Measurements from ENCODE around the gene ADAMTS2. TPM values are rescaled to one million over a fixed set of nuclear protein-coding genes. Genes with fewer than 3 reads are reported as not detected.
"Not testable (repeated sequence)": the region's sequence is repeated elsewhere in the genome, so short reads cannot be mapped to it uniquely, and the experiment has no call there.

The ADAMTS2 gene
- total and polyA plus RNA-seq, 2 of the 8 experiments (the other 6 are each of a cell fraction or from before 2014, with no cell fraction given) = 6.6 to 7.3 TPM

DNA sequence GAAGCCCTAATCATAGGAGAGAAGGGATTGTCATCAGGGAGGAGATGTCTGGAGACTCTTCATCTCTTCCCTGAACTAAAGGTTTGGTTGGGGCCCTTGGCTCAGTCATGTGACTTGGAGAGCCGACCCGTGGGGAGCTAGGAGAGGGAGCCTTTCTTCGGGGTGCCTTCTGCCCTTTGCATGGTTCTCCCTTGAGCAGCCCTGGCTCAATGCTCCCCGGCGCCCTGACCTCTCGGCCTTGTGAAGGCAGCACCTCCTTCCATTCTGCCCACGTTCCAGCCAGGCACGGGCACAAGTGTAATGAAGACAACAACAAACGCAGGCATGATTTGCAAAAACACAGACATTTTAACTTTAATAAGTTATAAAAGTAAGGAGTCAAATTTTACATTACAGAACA lies 234.7 kb downstream of the ADAMTS2 start (continued):
- TF ChIP-seq CBX5 (IDR thresholded peaks at IDR 0.05; ENCODE audit: low read depth, low read length) (no peak), CEBPB (IDR thresholded peaks at IDR 0.05; ENCODE audit: low read depth, low read length) (no peak), TCF12 (IDR thresholded peaks at IDR 0.05; ENCODE audit: low read depth, low read length) (no peak), ASH2L (IDR thresholded peaks at IDR 0.05; ENCODE audit: low read length) (no peak), YY1 (IDR thresholded peaks at IDR 0.05; ENCODE audit: low read depth, low read length) (no peak), RNF2 (IDR thresholded peaks at IDR 0.05; ENCODE audit: borderline replicate concordance, low read depth, low read length, missing control alignments, poor library complexity, severe bottlenecking) (no peak)

DNA sequence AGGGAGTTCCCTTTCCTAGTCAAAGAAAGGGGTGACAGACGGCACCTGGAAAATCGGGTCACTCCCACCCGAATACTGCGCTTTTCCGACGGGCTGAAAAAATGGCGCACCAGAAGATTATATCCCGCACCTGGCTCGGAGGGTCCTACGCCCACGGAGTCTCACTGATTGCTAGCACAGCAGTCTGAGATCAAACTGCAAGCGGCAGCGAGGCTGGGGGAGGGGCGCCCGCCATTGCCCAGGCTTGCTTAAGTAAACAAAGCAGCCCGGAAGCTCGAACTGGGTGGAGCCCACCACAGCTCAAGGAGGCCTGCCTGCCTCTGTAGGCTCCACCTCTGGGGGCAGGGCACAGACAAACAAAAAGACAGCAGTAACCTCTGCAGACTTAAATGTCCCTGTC lies 244.0 kb downstream of the ADAMTS2 start:
- peaks cover 26% of the 10 kb centered on the region in 2 experiments for H3K9me3 ChIP-seq (ENCODE audit: insufficient read depth in 2 of 2, low read depth in 1 of 2, low read length in 1 of 2)
- H3K9ac ChIP-seq (replicated peaks in 1 of 4; ENCODE audit: extremely low read depth in 1 of 4, low read depth in 3 of 4, low read length in 3 of 4); H2BK120ac ChIP-seq (replicated peaks; ENCODE audit: low read depth, low read length); POLR2A ChIA-PET (ENCODE audit: partially characterized antibody); H4K8ac ChIP-seq (ENCODE audit: extremely low read depth, insufficient read depth, low read length); H3K23ac ChIP-seq (ENCODE audit: insufficient read length); H2BK20ac ChIP-seq (ENCODE audit: low read length); H2BK15ac ChIP-seq (ENCODE audit: low read length); H4K5ac ChIP-seq (ENCODE audit: insufficient read length, low read depth, low read length); FAIRE-seq; CTCF ChIA-PET (ENCODE audit: partially characterized antibody); H2AK5ac ChIP-seq (ENCODE audit: low read depth, low read length); DNase-seq (ENCODE audit: low read depth in 1 of 2, low spot score in 2 of 2); H3K4ac ChIP-seq (replicated peaks; ENCODE audit: insufficient read length, low read depth, low read length); H3K56ac ChIP-seq (replicated peaks; ENCODE audit: insufficient read length, low read depth, low read length); H2BK12ac ChIP-seq (ENCODE audit: low read depth, low read length); H3K4me2 ChIP-seq (ENCODE audit: insufficient read depth in 1 of 2, low read depth in 2 of 2, low read length in 2 of 2); H3K14ac ChIP-seq (ENCODE audit: insufficient read length); H3K4me1 ChIP-seq (replicated peaks in 1 of 4; ENCODE audit: control insufficient read depth in 3 of 4, insufficient read depth in 4 of 4, low read length in 3 of 4); H3K23me2 ChIP-seq (ENCODE audit: low read depth, low read length); H3K79me2 ChIP-seq (ENCODE audit: control insufficient read depth in 1 of 2, insufficient read depth in 2 of 2, low read length in 2 of 2); H2BK5ac ChIP-seq (ENCODE audit: low read depth, low read length); H3K27me3 ChIP-seq (replicated peaks in 1 of 4; ENCODE audit: control insufficient read depth in 3 of 4, extremely low read depth in 1 of 4, insufficient read depth in 3 of 4, low read length in 3 of 4); H3K4me3 ChIP-seq (ENCODE audit: extremely low read depth in 1 of 4, insufficient read depth in 2 of 4, low read depth in 3 of 4, low read length in 4 of 4); H4K20me1 ChIP-seq (replicated peaks in 1 of 2; ENCODE audit: control insufficient read depth in 1 of 2, insufficient read depth in 2 of 2, low read length in 2 of 2); H3K18ac ChIP-seq (ENCODE audit: extremely low read depth, low read length); H2AFZ ChIP-seq (ENCODE audit: low read length); H4K91ac ChIP-seq (replicated peaks; ENCODE audit: insufficient read length, low read length); H3K36me3 ChIP-seq (ENCODE audit: control insufficient read depth in 2 of 4, insufficient read depth in 4 of 4, low read length in 3 of 4); H3K79me1 ChIP-seq (ENCODE audit: low read depth, low read length); H3K27ac ChIP-seq (ENCODE audit: low read depth, low read length): not testable (repeated sequence)
- 92% methylated on average over 15 of the region's 17 CpGs; no CpG with 5 or more reads in 1 of the 2 experiments for WGBS, 2 experiments (ENCODE audit: extremely low coverage in 1 of 2, insufficient coverage in 1 of 2, insufficient read length in 1 of 2, insufficient replicate concordance in 2 of 2, low coverage in 1 of 2, low lambda C conversion rate in 2 of 2, missing lambda C conversion rate in 1 of 2)
